SU-DHL-6 (cell line): ENCODE data around the gene RAB2B.
A peak's percentile ranks its signal among the peaks of the same experiment; 100 is the strongest.

Experiments
- H2AFZ ChIP-seq: fragments of 200-600 bp; sonication (generic); 2 replicates; pipeline ENCODE4 v1.6.1; 2014; ENCODE audit warnings: low read depth, mild to moderate bottlenecking, moderate library complexity, mixed read lengths, antibody characterized with exemption, low read length; ENCODE audit not compliant: severe bottlenecking
- H3F3A ChIP-seq: fragments of 200-600 bp; shearing (Covaris generic); 2 replicates; pipeline ENCODE4 v1.6.0; 2016; ENCODE audit warnings: antibody characterized with exemption, mild to moderate bottlenecking; ENCODE audit not compliant: insufficient read depth
- H3K27ac ChIP-seq: fragments of 200-600 bp; sonication (generic); 2 replicates; pipeline ENCODE4 v1.5.1; 2016; ENCODE audit warnings: low read depth, mild to moderate bottlenecking, low read length, moderate library complexity, mixed read lengths
- H3K27me3 ChIP-seq: fragments of 200-600 bp; sonication (generic), shearing (Covaris generic); 2 replicates; pipeline ENCODE4 v1.6.0; 2014; ENCODE audit warnings: mild to moderate bottlenecking, low read length
- H3K36me3 ChIP-seq: fragments of 200-600 bp; sonication (generic); 2 replicates; pipeline ENCODE4 v1.6.1; 2014; ENCODE audit warnings: mild to moderate bottlenecking, low read length, mixed read lengths
- H3K4me2 ChIP-seq: fragments of 300-600, 200-600 bp; shearing (Covaris generic), sonication (generic); 2 replicates; pipeline ENCODE4 v1.6.0; 2014; ENCODE audit warnings: low read length, low read depth, mild to moderate bottlenecking; ENCODE audit not compliant: poor library complexity, severe bottlenecking
- H3K4me3 ChIP-seq: fragments of 200-600 bp; sonication (generic); 2 replicates; pipeline ENCODE4 v1.5.1; 2014; ENCODE audit warnings: antibody characterized with exemption, low read length, mild to moderate bottlenecking, mixed read lengths; ENCODE audit not compliant: insufficient read depth, poor library complexity, severe bottlenecking
- H3K79me2 ChIP-seq: fragments of 200-600 bp; sonication (generic); 2 replicates; pipeline ENCODE4 v1.6.1; 2014; ENCODE audit warnings: mild to moderate bottlenecking, low read length, moderate library complexity; ENCODE audit not compliant: insufficient read depth
- H3K9ac ChIP-seq: fragments of 200-600 bp; sonication (generic); 2 replicates; pipeline ENCODE4 v1.7.0; 2014; ENCODE audit warnings: mild to moderate bottlenecking, low read length
- H3K9me2 ChIP-seq: fragments of 200-600 bp; sonication (generic); replicated peaks from 2 replicates; pipeline ENCODE4 v1.6.1; 2014; ENCODE audit warnings: low read length; ENCODE audit not compliant: insufficient read depth
- H3K9me3 ChIP-seq: fragments of 200-600 bp; sonication (generic); 2 replicates; pipeline ENCODE4 v1.6.1; 2014; ENCODE audit warnings: low read length, mixed read lengths; ENCODE audit not compliant: insufficient read depth
- H4K20me1 ChIP-seq: fragments of 200-600 bp; sonication (generic); 2 replicates; pipeline ENCODE4 v1.6.1; 2014; ENCODE audit warnings: low read depth, mild to moderate bottlenecking, antibody characterized with exemption, low read length, moderate library complexity, mixed read lengths
- EZH2phosphoT487 ChIP-seq: fragments of 200-600 bp; sonication (generic), shearing (Covaris generic); conservative IDR thresholded peaks from 2 replicates; pipeline ENCODE4 v1.6.1; 2018; ENCODE audit warnings: mild to moderate bottlenecking, antibody characterized with exemption, low read length, moderate library complexity, mixed read lengths
- TF ChIP-seq, protein P1 (sequence below): fragments of 200-600 bp; sonication (generic); IDR thresholded peaks from one replicate; pipeline ENCODE4 v1.5.1; 2017; ENCODE audit warnings: antibody characterized with exemption, mild to moderate bottlenecking, low read length, moderate library complexity; ENCODE audit not compliant: insufficient read depth, poor library complexity, severe bottlenecking

The RAB2B gene

DNA sequence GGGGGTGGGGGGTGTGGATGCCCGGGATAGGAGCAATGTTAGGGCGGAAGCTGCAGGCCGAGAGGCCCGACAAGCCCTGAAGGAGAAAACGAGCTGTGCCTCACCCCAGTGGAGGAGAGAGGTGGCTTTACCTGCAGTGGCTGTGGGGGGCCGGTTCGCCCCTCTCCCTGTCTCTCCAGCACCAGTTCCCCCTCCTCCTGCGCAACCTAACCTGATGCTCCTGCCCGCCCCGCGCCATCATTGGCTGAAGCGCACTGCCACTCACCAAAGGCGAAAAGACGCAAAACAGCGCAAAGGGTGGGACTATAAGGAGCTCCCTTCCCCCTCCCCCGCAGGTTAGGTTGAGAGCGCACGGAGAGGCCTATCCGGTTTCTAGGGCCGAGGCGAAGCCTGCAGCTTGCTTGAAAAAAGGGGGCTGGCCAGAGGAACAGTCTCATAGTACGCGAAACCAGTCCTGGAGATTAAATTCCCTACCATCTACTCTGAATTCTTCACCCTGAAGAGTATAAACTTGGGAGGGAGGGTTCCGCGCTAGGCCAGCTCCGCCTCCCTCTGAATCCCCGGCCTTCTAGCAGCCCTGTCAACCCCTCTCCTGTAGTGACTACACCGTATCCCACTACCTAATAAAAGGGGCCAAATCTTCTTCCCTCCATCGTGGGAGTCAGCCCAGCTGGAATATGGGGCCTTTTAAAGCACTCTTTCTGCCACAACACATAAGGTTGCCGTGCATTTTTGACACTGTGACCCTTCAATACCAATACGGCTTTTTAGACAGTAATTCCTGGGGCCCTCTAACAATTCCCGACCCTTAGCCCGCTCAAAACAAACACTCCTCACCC, 39.5 kb downstream of the RAB2B start:
- peak overlapping the region; percentile 71 for H3K4me3 ChIP-seq
- no peaks in the 10 kb centered on the region; the same call in 1 of the 2 replicates for H4K20me1 ChIP-seq
- peaks cover 88% of the 10 kb centered on the region for H3K79me2 ChIP-seq
- H3K9me3 ChIP-seq: no peaks in the 10 kb centered on the region
- H3K9ac ChIP-seq: peak overlapping the region; percentile 73
- peak overlapping the region; percentile 37 for H3K27ac ChIP-seq
- no peaks in the 10 kb centered on the region for H3K27me3 ChIP-seq
- peak overlapping the region; percentile 38 for H2AFZ ChIP-seq
- TF ChIP-seq, protein P1, sequence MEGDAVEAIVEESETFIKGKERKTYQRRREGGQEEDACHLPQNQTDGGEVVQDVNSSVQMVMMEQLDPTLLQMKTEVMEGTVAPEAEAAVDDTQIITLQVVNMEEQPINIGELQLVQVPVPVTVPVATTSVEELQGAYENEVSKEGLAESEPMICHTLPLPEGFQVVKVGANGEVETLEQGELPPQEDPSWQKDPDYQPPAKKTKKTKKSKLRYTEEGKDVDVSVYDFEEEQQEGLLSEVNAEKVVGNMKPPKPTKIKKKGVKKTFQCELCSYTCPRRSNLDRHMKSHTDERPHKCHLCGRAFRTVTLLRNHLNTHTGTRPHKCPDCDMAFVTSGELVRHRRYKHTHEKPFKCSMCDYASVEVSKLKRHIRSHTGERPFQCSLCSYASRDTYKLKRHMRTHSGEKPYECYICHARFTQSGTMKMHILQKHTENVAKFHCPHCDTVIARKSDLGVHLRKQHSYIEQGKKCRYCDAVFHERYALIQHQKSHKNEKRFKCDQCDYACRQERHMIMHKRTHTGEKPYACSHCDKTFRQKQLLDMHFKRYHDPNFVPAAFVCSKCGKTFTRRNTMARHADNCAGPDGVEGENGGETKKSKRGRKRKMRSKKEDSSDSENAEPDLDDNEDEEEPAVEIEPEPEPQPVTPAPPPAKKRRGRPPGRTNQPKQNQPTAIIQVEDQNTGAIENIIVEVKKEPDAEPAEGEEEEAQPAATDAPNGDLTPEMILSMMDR: no peak
- no peak for TF ChIP-seq EZH2phosphoT487
- peak overlapping the region; percentile 99 for H3K4me2 ChIP-seq
- no peaks in the 10 kb centered on the region for H3K9me2 ChIP-seq
- peaks cover 8% of the 10 kb centered on the region; the same call in 1 of the 2 replicates for H3F3A ChIP-seq
- H3K36me3 ChIP-seq: no peaks in the 10 kb centered on the region; the same call in 1 of the 2 replicates

DNA sequence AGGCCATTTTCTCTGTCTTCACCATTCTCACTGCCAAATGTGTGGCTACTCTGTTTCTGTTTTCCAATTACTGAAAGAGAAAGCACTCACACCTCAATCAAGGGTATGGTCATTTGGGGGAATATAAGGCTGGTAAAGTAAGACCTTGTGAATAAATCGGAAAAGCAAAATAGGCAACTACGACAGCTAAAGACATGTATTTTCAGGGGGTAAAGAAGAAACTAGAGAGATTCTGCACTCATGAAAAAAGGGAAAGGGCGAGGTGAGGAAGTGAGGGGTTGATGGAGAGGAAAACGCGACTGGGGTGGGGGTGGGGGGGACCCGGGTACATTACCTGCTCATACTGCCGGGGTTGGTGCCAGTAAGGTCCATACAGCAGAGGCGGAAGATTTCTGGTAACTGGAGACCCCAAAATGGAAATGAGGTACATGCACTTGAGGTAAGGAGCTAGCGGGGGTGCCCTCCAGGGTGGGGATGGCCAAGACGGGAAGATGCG, 40.1 kb downstream of the RAB2B start:
- no peaks in the 10 kb centered on the region for H3K9me3 ChIP-seq
- peak overlapping the region; percentile 38 for H2AFZ ChIP-seq
- H3K9ac ChIP-seq: peak overlapping the region; percentile 73
- H3K9me2 ChIP-seq: no peaks in the 10 kb centered on the region
- TF ChIP-seq, protein P1: no peak
- no peak for TF ChIP-seq EZH2phosphoT487
- peaks cover 8% of the 10 kb centered on the region; the same call in 1 of the 2 replicates for H3F3A ChIP-seq
- no peaks in the 10 kb centered on the region; the same call in 1 of the 2 replicates for H4K20me1 ChIP-seq
- peaks cover 88% of the 10 kb centered on the region for H3K79me2 ChIP-seq
- H3K27me3 ChIP-seq: no peaks in the 10 kb centered on the region
- peak overlapping the region; percentile 33; the same call in 1 of the 2 replicates for H3K27ac ChIP-seq
- peak overlapping the region; percentile 71 for H3K4me3 ChIP-seq
- H3K4me2 ChIP-seq: peak overlapping the region; percentile 99
- H3K36me3 ChIP-seq: peaks cover 1% of the 10 kb centered on the region; the same call in 1 of the 2 replicates

DNA sequence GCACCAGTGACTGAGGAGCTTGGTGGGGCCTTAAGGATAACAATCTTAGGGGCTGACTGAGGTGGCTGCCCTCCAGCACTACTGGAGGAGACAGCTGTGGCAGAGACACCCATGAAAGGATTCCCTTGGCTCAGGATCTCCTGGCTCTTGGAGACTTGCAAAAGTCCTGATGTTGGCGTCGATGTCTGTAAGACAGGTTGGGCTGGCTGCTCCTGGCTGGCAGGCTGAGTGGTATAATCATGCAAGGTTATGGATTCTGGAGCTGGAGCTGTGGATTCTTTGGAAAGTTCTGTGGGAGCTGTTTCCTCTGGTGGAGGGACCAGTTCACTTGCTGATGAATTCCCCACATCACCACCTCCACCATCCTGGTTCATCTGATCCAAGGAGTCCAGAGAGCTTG, 45.6 kb downstream of the RAB2B start:
- H3K36me3 ChIP-seq: peaks cover 35% of the 10 kb centered on the region
- no peaks in the 10 kb centered on the region; the same call in 1 of the 2 replicates for H4K20me1 ChIP-seq
- no peaks in the 10 kb centered on the region for H3K27me3 ChIP-seq
- no peak overlapping the region for H3K4me3 ChIP-seq
- peaks cover 68% of the 10 kb centered on the region for H3K79me2 ChIP-seq
- H3K4me2 ChIP-seq: no peak overlapping the region
- H3K9me2 ChIP-seq: no peaks in the 10 kb centered on the region
- H2AFZ ChIP-seq: no peak overlapping the region
- no peak overlapping the region for H3K9ac ChIP-seq
- H3F3A ChIP-seq: no peaks in the 10 kb centered on the region
- no peaks in the 10 kb centered on the region for H3K9me3 ChIP-seq
- TF ChIP-seq, protein P1: no peak
- no peak for TF ChIP-seq EZH2phosphoT487
- no peak overlapping the region for H3K27ac ChIP-seq
